ENCODE results near the gene SMARCAL1.

DNA sequence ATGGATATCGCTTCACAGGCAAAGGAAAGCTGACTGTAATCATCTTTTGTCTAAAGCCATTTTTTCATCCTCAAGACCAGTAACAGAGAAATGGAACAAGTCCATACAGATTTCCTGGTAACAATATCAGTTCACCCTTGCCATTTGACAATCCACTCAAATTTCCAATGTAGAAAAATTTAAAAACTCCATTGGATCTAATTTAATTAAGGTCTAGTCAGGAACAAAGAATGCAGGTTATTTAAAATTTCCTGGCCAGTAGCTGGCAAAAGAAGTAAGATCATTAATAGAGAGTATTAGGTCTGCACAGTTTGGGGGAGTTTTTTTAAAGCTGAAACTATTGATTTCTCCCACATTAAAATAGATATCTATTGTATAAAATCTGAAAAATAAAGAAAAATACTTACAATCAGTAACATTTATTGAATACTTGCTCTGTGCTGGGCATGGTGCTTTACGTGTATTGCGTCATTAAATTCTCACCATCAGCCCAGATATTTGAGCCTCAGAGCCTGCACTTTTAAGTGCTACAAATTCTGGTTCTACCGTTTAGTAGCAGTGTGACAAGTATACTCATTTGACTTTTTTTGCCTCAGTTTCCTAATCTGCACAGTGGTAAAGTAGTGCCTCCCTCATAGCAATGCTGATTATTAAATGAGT lies 41.8 kb downstream of the SMARCAL1 start:
- TF ChIP-seq CTCF (IDR thresholded peaks at IDR 0.05; ENCODE audit: low read length): no peak
- TF ChIP-seq EZH2 (optimal IDR thresholded peaks at IDR 0.05; ENCODE audit: low read depth, low read length): no peak
- no peak for TF ChIP-seq EZH2phosphoT487 (IDR thresholded peaks at IDR 0.05; ENCODE audit: low read length)
